GM12875 (cell line): ENCODE data around the gene PNMA6E.

Source experiments
- H3K4me3 ChIP-seq: one replicate; pipeline ENCODE4 v1.5.1; 2011; ENCODE audit warnings: low read depth, low read length, control low read depth
- TF ChIP-seq, protein P1 (sequence below): IDR thresholded peaks from 2 replicates; pipeline ENCODE4 v1.5.1; 2011; ENCODE audit warnings: low read depth, mild to moderate bottlenecking, control low read depth, inconsistent platforms, low read length, moderate library complexity, borderline replicate concordance; ENCODE audit not compliant: insufficient read depth

Gene PNMA6E

DNA sequence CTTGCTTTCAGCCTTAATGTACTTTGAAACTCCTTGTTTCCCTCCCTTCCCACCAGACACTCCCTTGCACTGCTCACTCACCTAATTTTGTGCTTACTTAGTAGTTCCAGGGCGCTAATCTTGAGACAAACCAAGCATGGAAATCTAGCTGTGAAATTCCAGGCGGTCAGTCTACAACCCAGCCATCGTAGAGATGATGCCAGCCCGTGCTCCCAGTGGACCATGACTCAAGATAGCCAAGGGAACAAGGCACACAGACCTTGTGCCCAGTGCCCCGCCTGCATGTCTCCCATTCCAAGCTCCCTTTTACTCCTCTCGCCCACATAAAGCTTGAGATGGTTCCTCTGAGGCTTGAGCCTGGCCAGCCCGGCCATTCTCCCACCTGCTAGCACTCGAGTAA lies 33.7 kb upstream of the PNMA6E start:
- no peak overlapping the region for H3K4me3 ChIP-seq

DNA sequence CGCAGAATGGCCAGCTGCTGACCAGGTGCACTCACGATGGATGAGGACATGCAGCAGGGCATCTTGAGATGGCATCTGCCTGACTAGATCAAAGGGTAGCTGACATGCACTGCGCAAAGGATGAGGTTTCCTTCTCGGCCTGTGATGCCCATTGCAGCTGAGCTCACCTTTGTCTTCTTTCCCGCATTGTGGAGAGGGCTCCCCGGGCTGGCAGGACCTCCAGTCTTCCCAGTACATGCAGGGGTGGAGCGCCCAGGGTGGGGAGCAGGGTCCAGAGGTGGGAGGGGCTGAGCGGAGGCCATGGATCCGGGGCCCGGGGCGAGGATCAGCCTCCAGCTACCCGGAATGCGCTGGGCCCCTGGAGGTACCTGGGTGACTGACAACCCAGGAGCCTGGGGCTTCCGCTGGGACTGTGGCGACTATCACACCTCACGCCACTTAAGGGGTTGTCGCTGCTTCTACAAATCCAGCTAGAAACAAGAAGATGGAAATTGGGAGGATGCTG lies 32.7 kb upstream of the PNMA6E start:
- TF ChIP-seq, protein P1, sequence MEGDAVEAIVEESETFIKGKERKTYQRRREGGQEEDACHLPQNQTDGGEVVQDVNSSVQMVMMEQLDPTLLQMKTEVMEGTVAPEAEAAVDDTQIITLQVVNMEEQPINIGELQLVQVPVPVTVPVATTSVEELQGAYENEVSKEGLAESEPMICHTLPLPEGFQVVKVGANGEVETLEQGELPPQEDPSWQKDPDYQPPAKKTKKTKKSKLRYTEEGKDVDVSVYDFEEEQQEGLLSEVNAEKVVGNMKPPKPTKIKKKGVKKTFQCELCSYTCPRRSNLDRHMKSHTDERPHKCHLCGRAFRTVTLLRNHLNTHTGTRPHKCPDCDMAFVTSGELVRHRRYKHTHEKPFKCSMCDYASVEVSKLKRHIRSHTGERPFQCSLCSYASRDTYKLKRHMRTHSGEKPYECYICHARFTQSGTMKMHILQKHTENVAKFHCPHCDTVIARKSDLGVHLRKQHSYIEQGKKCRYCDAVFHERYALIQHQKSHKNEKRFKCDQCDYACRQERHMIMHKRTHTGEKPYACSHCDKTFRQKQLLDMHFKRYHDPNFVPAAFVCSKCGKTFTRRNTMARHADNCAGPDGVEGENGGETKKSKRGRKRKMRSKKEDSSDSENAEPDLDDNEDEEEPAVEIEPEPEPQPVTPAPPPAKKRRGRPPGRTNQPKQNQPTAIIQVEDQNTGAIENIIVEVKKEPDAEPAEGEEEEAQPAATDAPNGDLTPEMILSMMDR, result no peak
- no peak overlapping the region for H3K4me3 ChIP-seq

More for the DNA sequence above, 33.7 kb upstream of the PNMA6E start:
- TF ChIP-seq, protein P1, result no peak

DNA sequence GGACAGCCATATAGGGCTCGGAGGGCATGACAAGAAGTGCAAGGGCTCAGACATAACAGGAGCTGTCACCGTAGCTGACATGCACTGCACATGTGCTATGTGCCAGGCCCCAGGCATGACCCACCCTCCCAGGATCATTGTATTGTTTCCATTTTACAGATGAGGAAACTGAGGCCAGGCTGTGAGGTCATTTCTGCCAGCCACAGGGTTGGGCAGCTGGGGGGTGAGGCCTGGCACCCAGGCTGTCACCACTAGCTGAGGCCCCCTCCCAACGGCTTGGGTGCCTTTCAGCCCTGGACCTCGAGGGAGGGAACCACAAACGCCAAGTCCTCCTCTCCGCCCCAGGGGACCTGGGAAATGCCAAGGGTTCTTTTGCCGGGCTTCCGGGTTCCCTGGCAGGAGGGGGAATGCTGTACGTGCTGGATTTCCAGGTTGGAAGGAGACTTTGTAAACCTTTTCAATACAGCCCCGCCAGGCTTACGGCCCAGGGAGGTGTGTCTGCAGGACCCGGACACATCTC lies 32.1 kb upstream of the PNMA6E start:
- no peak overlapping the region for H3K4me3 ChIP-seq
- TF ChIP-seq, protein P1, result no peak

DNA sequence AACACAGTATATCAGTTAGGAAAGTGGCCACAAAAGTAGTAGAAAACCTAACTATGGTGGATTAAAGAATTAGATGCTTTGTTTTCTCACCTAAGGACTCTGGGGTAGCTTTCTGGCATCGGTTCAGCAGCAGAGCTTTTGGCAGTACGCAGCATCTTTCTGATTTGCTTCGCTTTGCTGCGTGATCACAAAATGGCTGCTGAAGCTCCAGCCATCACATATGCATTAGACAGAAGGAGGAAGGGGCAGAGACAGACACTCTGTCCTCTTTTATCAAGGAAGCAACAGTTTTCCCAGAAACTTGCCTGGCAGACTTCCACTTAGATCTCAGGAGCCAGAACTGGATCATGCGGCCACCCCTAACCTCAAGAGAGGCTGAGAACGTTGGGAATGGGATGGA lies 29.6 kb upstream of the PNMA6E start:
- H3K4me3 ChIP-seq, result no peak overlapping the region
- TF ChIP-seq, protein P1, result no peak

DNA sequence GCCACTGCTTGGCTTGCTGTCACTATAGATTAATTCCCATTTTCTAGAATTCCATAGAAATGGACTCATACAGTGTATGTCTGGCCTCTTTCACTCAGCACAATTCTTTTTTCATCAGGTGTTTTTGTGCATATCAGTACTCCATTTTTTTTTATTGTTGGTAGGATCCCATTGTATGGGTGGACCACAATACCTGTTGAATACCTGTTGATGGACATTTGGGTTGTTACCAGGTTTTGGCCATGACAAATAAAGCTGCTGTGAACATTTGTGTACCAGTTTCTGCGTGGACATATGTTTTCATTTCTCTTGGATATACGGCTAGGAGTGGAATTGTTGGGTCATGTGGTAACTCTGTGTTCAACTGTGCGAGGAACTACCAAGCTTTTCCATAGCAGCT lies 25.1 kb upstream of the PNMA6E start:
- no peak overlapping the region for H3K4me3 ChIP-seq
- TF ChIP-seq, protein P1, result no peak

DNA sequence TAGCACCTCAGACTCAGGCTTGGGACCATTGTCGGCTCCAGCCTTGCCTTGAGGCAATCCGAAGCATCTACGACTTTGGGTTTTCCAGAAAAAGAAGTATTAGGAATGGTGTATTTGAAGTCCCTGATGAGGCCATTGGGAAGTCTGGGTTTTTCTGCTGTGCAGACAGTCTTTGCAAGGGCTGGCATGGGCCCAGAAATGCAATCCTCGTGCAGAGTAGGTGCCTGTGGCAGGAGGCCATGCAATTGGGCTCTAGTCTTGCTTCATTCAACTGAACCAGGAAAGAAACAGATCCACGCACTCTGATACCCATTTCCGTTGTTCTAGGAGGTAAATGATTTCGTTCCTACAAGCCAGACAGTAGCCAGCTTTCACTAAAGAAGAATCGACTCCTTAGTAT lies 22.5 kb upstream of the PNMA6E start:
- H3K4me3 ChIP-seq, result no peak overlapping the region
- TF ChIP-seq, protein P1, result no peak

DNA sequence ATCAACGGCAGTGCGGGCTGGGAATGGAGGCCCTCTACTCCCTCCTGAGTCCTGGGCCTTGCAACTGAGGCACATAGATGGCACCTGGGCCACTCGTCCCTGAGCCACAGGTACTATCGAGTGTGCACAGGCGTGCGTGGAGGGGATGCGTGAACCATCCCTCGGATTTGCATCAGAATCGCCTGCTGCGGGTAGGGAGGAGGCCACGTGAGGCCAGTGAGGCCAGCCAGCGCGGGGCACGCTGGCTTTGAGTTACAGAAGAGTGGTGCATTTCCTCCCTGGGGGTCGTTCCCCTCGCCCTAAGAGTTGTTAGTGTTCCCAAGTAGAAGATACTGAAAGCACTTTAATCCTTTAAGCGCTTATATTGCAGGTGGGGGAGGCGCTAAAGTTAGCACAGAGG lies 20.7 kb upstream of the PNMA6E start:
- H3K4me3 ChIP-seq, result no peak overlapping the region
- TF ChIP-seq, protein P1, result no peak
